ENCODE results near the gene ARIH2. TPM values are rescaled to one million over a fixed set of nuclear protein-coding genes. Genes with fewer than 3 reads are reported as not detected.

The ARIH2 gene
- 179 and 180 TPM in 2 replicates for total RNA-seq

- peak; percentile 87 for DNase-seq (ENCODE audit: low spot score)
- H3K36me3 Mint-ChIP-seq (ENCODE audit: low read depth): peaks cover 12% of the 10 kb centered on the region
- no peaks in the 10 kb centered on the region for H3K9me3 Mint-ChIP-seq
- peaks cover 14% of the 10 kb centered on the region for H3K4me1 Mint-ChIP-seq (ENCODE audit: low read depth)
- peak within 1 kb of the TSS; percentile 92 for H3K4me3 Mint-ChIP-seq
- peak within 1 kb of the TSS; percentile 97 for H3K27ac Mint-ChIP-seq
- H3K27me3 Mint-ChIP-seq (ENCODE audit: insufficient read depth): no peaks in the 10 kb centered on the region
- intact Hi-C loops (cut with micrococcal nuclease): loop anchor here (1.0 to 2.0 kb wide), 11 partner anchors 10 to 678 kb away; partner anchors contain the start of genes IP6K2, PRKAR2A, QRICH1 and SLC25A20
These were observed at the start of gene ARIH2 for GRCh38 chr3:48918388-48919214. TSS of gene ARIH2 (plus strand) at chr3:48918842. CDS start at chr3:48927559, 8,717 bp downstream.

- Mint-ChIP-seq H3K36me3 (ENCODE audit: low read depth) (peaks cover 6% of the 10 kb centered on the region), H3K9me3 (no peaks in the 10 kb centered on the region), H3K27me3 (ENCODE audit: insufficient read depth) (no peaks in the 10 kb centered on the region), H3K4me3 (no peak overlapping the region), H3K4me1 (ENCODE audit: low read depth) (no peaks in the 10 kb centered on the region), H3K27ac (no peak overlapping the region)
- DNase-seq (ENCODE audit: low spot score): no peak
- intact Hi-C loops (cut with micrococcal nuclease): no loop called here
These were observed 41.0 kb upstream of the ARIH2 start for GRCh38 chr3:48877671-48878070.

- peaks cover 8% of the 10 kb centered on the region for H3K36me3 Mint-ChIP-seq (ENCODE audit: low read depth)
- H3K4me3 Mint-ChIP-seq: no peak overlapping the region
- no peaks in the 10 kb centered on the region for H3K27me3 Mint-ChIP-seq (ENCODE audit: insufficient read depth)
- H3K9me3 Mint-ChIP-seq: no peaks in the 10 kb centered on the region
- no peak overlapping the region for H3K27ac Mint-ChIP-seq
- no peaks in the 10 kb centered on the region for H3K4me1 Mint-ChIP-seq (ENCODE audit: low read depth)
- no peak for DNase-seq (ENCODE audit: low spot score)
- intact Hi-C loops (cut with micrococcal nuclease): no loop called here
These were observed 39.2 kb upstream of the ARIH2 start for GRCh38 chr3:48879307-48879993.

GRCh38 chr3:48879994-48880377, 38.7 kb upstream of the ARIH2 start:
- no peak overlapping the region for H3K27ac Mint-ChIP-seq
- no peaks in the 10 kb centered on the region for H3K9me3 Mint-ChIP-seq
- intact Hi-C loops (cut with micrococcal nuclease): no loop called here
- DNase-seq (ENCODE audit: low spot score): no peak
- H3K27me3 Mint-ChIP-seq (ENCODE audit: insufficient read depth): no peaks in the 10 kb centered on the region
- no peaks in the 10 kb centered on the region for H3K4me1 Mint-ChIP-seq (ENCODE audit: low read depth)
- no peak overlapping the region for H3K4me3 Mint-ChIP-seq
- H3K36me3 Mint-ChIP-seq (ENCODE audit: low read depth): peaks cover 8% of the 10 kb centered on the region

- Mint-ChIP-seq H3K27me3 (ENCODE audit: insufficient read depth) (no peaks in the 10 kb centered on the region), H3K36me3 (ENCODE audit: low read depth) (peaks cover 11% of the 10 kb centered on the region), H3K4me1 (ENCODE audit: low read depth) (no peaks in the 10 kb centered on the region), H3K4me3 (no peak overlapping the region), H3K9me3 (no peaks in the 10 kb centered on the region), H3K27ac (no peak overlapping the region)
- intact Hi-C loops (cut with micrococcal nuclease): no loop called here
- no peak for DNase-seq (ENCODE audit: low spot score)
These were observed 37.6 kb upstream of the ARIH2 start for GRCh38 chr3:48881006-48881405.

GRCh38 chr3:48881652-48882114, 37.0 kb upstream of the ARIH2 start:
- intact Hi-C loops (cut with micrococcal nuclease): no loop called here
- no peak overlapping the region for H3K4me3 Mint-ChIP-seq
- no peaks in the 10 kb centered on the region for H3K4me1 Mint-ChIP-seq (ENCODE audit: low read depth)
- peaks cover 11% of the 10 kb centered on the region for H3K36me3 Mint-ChIP-seq (ENCODE audit: low read depth)
- H3K27ac Mint-ChIP-seq: no peak overlapping the region
- no peaks in the 10 kb centered on the region for H3K27me3 Mint-ChIP-seq (ENCODE audit: insufficient read depth)
- no peak for DNase-seq (ENCODE audit: low spot score)
- no peaks in the 10 kb centered on the region for H3K9me3 Mint-ChIP-seq

- H3K27me3 Mint-ChIP-seq (ENCODE audit: insufficient read depth): no peaks in the 10 kb centered on the region
- H3K4me3 Mint-ChIP-seq: no peak overlapping the region
- no peak overlapping the region for H3K27ac Mint-ChIP-seq
- no peaks in the 10 kb centered on the region for H3K9me3 Mint-ChIP-seq
- peaks cover 11% of the 10 kb centered on the region for H3K36me3 Mint-ChIP-seq (ENCODE audit: low read depth)
- no peak for DNase-seq (ENCODE audit: low spot score)
- no peaks in the 10 kb centered on the region for H3K4me1 Mint-ChIP-seq (ENCODE audit: low read depth)
- intact Hi-C loops (cut with micrococcal nuclease): no loop called here
These were observed 32.9 kb upstream of the ARIH2 start for GRCh38 chr3:48885753-48886152.

- H3K4me3 Mint-ChIP-seq: no peak overlapping the region
- DNase-seq (ENCODE audit: low spot score): no peak
- H3K27me3 Mint-ChIP-seq (ENCODE audit: insufficient read depth): no peaks in the 10 kb centered on the region
- no peak overlapping the region for H3K27ac Mint-ChIP-seq
- no peaks in the 10 kb centered on the region for H3K9me3 Mint-ChIP-seq
- intact Hi-C loops (cut with micrococcal nuclease): loop anchor here (10.0 kb wide), 1 partner anchor 417 kb away; no protein-coding TSS in a partner anchor
- H3K36me3 Mint-ChIP-seq (ENCODE audit: low read depth): peaks cover 6% of the 10 kb centered on the region
- H3K4me1 Mint-ChIP-seq (ENCODE audit: low read depth): peaks cover 1% of the 10 kb centered on the region
These were observed 27.0 kb upstream of the ARIH2 start for GRCh38 chr3:48891606-48892005.

GRCh38 chr3:48894516-48894915, 24.1 kb upstream of the ARIH2 start:
- intact Hi-C loops (cut with micrococcal nuclease): loop anchor here (10.0 kb wide), 1 partner anchor 420 kb away; no protein-coding TSS in a partner anchor
- Mint-ChIP-seq H3K36me3 (ENCODE audit: low read depth) (peaks cover 4% of the 10 kb centered on the region), H3K27ac (no peak overlapping the region), H3K9me3 (no peaks in the 10 kb centered on the region), H3K4me1 (ENCODE audit: low read depth) (peaks cover 28% of the 10 kb centered on the region), H3K4me3 (no peak overlapping the region), H3K27me3 (ENCODE audit: insufficient read depth) (no peaks in the 10 kb centered on the region)
- no peak for DNase-seq (ENCODE audit: low spot score)

- peaks cover 29% of the 10 kb centered on the region for H3K4me1 Mint-ChIP-seq (ENCODE audit: low read depth)
- intact Hi-C loops (cut with micrococcal nuclease): loop anchor here (5.0 to 10.0 kb wide), 3 partner anchors 35 to 422 kb away; partner anchors contain the start of gene WDR6
These were observed 21.7 kb upstream of the ARIH2 start for GRCh38 chr3:48896936-48897335.

GRCh38 chr3:48897460-48898376, 20.9 kb upstream of the ARIH2 start:
- H3K4me3 Mint-ChIP-seq: peak overlapping the region; percentile 94
- no peaks in the 10 kb centered on the region for H3K9me3 Mint-ChIP-seq
- peak overlapping the region; percentile 95 for H3K27ac Mint-ChIP-seq
- no peaks in the 10 kb centered on the region for H3K27me3 Mint-ChIP-seq (ENCODE audit: insufficient read depth)
- peaks cover 4% of the 10 kb centered on the region for H3K36me3 Mint-ChIP-seq (ENCODE audit: low read depth)
- no peak for DNase-seq (ENCODE audit: low spot score)
- intact Hi-C loops (cut with micrococcal nuclease): loop anchor here (1.0 to 10.0 kb wide), 6 partner anchors 21 to 423 kb away; partner anchors contain the start of genes ARIH2, IP6K2, PRKAR2A and WDR6
- H3K4me1 Mint-ChIP-seq (ENCODE audit: low read depth): peaks cover 29% of the 10 kb centered on the region

More at GRCh38 chr3:48896936-48897335, 21.7 kb upstream of the ARIH2 start:
- Mint-ChIP-seq H3K4me3 (peak overlapping the region; percentile 43), H3K27ac (peak overlapping the region; percentile 47), H3K36me3 (ENCODE audit: low read depth) (peaks cover 4% of the 10 kb centered on the region), H3K9me3 (no peaks in the 10 kb centered on the region), H3K27me3 (ENCODE audit: insufficient read depth) (no peaks in the 10 kb centered on the region)
- no peak for DNase-seq (ENCODE audit: low spot score)

Data from activated T-helper 1 cell treated with anti-CD3 and anti-CD28 coated beads, Interleukin-12 subunit alpha, Interleukin-12 subunit beta, Interleukin-2, Interleukin-4 antibody, amounts not matched to agents 30 ng/mL and 10 ng/mL and 1 ng/mL, durations not matched to agents 14 hours and 24 hours and 36 hours (primary cell).